ENCODE data around the gene SPTLC1.
A peak's percentile ranks its signal among the peaks of the same experiment; 100 is the strongest.
"Not testable (repeated sequence)": the region's sequence is repeated elsewhere in the genome, so short reads cannot be mapped to it uniquely, and the experiment has no call there.

Gene SPTLC1

GRCh38 chr9:92140074-92140753 lies 25.0 kb upstream of the SPTLC1 start:
- DNase-seq = peak; percentile 89

GRCh38 chr9:92138960-92139540 lies 23.8 kb upstream of the SPTLC1 start:
- not testable (repeated sequence) for DNase-seq

GRCh38 chr9:92138157-92138959 lies 23.1 kb upstream of the SPTLC1 start:
- peak; percentile 90 for DNase-seq

GRCh38 chr9:92136184-92136858 lies 21.1 kb upstream of the SPTLC1 start:
- no peak for DNase-seq

- no peak for DNase-seq
Observed at GRCh38 chr9:92135576-92135975, 20.4 kb upstream of the SPTLC1 start.

GRCh38 chr9:92133949-92134604 lies 18.9 kb upstream of the SPTLC1 start:
- peak; percentile 92 for DNase-seq

GRCh38 chr9:92132913-92133312 lies 17.7 kb upstream of the SPTLC1 start:
- DNase-seq = not testable (repeated sequence)

GRCh38 chr9:92132501-92132900 lies 17.3 kb upstream of the SPTLC1 start:
- no peak for DNase-seq

- no peak for DNase-seq
Observed at GRCh38 chr9:92122800-92123199, 7.6 kb upstream of the SPTLC1 start.

- DNase-seq = no peak
Observed at GRCh38 chr9:92122061-92122460, 6.8 kb upstream of the SPTLC1 start.

- no peak for DNase-seq
Observed at GRCh38 chr9:92121265-92121664, 6.1 kb upstream of the SPTLC1 start.

GRCh38 chr9:92120138-92120537 lies 4.9 kb upstream of the SPTLC1 start:
- DNase-seq = no peak

GRCh38 chr9:92119586-92119985 lies 4.4 kb upstream of the SPTLC1 start:
- no peak for DNase-seq

- DNase-seq = no peak
Observed at GRCh38 chr9:92108122-92108521, 7.1 kb downstream of the SPTLC1 start.

GRCh38 chr9:92105446-92106225 lies 9.6 kb downstream of the SPTLC1 start:
- not testable (repeated sequence) for DNase-seq

- not testable (repeated sequence) for DNase-seq
Observed at GRCh38 chr9:92103601-92104000, 11.6 kb downstream of the SPTLC1 start.

GRCh38 chr9:92100237-92100911 lies 14.8 kb downstream of the SPTLC1 start:
- DNase-seq = no peak

GRCh38 chr9:92098638-92099037 lies 16.6 kb downstream of the SPTLC1 start:
- DNase-seq = peak; percentile 32

- DNase-seq = peak; percentile 91
Observed at GRCh38 chr9:92097997-92098482, 17.2 kb downstream of the SPTLC1 start.

- no peak for DNase-seq
Observed at GRCh38 chr9:92095236-92095635, 20.0 kb downstream of the SPTLC1 start.

- DNase-seq = no peak
Observed at GRCh38 chr9:92094655-92095054, 20.6 kb downstream of the SPTLC1 start.
